ENCODE results near the gene SPIRE1.

Gene SPIRE1

DNA sequence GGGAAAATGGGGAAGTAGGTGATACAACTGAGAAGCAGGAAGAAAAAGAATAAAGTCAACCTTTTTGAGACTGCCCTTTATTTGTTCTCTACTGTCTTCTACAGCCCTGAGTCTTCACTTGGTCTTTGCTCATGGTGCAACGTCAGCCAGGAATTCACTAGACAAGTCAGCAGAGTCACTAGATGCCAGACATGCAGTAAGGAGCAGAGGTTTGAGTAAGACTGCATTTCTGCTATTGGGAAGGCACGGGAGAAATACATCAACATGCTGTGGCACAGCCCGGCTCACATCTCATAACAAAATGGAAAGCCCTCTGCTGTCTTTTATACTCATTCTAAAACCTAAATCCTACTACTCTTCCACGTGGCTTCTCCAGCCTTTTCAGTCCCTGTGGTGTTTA, 183.0 kb downstream of the SPIRE1 start:
- no peak overlapping the region for H3K4me3 ChIP-seq (ENCODE audit: low read length)
- TF ChIP-seq, protein P1, sequence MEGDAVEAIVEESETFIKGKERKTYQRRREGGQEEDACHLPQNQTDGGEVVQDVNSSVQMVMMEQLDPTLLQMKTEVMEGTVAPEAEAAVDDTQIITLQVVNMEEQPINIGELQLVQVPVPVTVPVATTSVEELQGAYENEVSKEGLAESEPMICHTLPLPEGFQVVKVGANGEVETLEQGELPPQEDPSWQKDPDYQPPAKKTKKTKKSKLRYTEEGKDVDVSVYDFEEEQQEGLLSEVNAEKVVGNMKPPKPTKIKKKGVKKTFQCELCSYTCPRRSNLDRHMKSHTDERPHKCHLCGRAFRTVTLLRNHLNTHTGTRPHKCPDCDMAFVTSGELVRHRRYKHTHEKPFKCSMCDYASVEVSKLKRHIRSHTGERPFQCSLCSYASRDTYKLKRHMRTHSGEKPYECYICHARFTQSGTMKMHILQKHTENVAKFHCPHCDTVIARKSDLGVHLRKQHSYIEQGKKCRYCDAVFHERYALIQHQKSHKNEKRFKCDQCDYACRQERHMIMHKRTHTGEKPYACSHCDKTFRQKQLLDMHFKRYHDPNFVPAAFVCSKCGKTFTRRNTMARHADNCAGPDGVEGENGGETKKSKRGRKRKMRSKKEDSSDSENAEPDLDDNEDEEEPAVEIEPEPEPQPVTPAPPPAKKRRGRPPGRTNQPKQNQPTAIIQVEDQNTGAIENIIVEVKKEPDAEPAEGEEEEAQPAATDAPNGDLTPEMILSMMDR (conservative IDR thresholded peaks at IDR 0.05; ENCODE audit: low read length): no peak
- DNase-seq (ENCODE audit: low read depth): peak; percentile 9

DNA sequence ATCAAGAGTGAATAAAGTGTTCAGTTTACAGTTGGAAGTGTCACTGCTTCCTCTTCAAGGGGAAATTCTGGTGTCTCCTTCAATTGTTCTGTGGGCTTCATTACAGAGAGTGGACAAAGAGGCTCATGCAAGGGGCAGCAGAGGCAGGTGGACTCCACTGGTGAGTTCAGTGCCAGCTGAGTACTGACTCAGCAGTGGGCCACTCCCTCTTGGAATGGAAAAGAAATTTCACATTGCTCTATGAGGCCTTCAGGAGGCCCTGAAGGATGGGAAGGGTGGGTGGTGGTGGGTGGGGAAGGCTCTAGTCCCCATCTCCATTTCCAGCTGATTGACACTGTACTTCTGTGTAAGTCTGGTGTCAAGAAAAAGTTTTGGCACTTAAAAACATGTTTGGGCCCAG, 183.8 kb downstream of the SPIRE1 start:
- DNase-seq (ENCODE audit: low read depth): no peak
- no peak overlapping the region for H3K4me3 ChIP-seq (ENCODE audit: low read length)
- TF ChIP-seq, protein P1 (conservative IDR thresholded peaks at IDR 0.05; ENCODE audit: low read length): no peak

DNA sequence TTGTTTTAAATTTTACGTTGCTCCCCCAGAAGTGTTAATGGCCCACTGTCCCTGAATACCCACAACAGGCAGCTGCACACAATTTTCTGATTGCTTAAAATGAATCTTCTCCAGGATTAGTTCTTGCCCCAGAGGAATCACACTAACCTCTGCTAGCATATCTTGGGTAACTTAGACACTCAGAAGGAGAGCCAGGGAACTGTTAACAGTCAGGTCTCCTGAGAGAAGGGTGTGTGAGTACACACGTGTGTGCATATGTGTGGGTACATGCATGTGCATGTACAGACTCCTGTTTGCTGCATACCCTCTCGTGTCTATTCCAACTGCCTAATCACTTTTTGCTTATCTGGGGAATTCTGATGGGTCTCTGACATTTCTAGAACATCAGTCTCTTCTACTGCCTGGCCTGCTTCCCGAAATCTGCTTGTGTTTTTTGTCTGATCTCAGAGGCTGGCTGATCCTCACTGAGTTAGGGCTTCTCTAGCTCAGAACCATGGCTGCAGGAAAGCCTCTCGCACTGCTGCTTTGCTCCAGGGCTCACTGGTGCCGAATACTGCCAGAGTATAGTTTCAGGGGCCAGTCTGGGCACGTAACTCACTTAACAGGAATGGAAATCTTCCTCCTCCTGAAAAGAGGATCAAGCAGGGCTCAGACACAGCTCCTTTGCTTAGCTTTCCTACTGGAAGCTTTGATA, 187.4 kb downstream of the SPIRE1 start:
- H3K4me3 ChIP-seq (ENCODE audit: low read length): no peak overlapping the region
- TF ChIP-seq, protein P1 (conservative IDR thresholded peaks at IDR 0.05; ENCODE audit: low read length): no peak
- no peak for DNase-seq (ENCODE audit: low read depth)

DNA sequence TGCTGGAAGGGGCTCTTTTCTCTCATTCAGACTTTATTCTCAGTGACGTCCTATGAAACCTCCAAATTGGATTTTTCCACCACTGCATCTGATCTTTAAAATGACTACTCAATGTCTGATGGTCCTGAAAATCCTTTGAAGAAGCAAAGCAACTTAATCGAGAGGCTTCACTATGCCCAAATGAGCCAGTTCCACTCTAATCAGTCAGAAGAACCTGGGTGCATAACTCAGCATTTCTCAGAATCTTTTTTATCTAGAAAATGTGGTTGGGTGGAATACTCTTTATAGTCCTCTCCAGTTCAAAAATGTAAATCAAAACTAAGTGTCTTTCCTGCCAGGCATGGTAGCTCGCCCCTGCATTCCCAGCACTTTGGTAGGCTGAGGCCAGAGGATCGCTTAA, 189.5 kb downstream of the SPIRE1 start:
- no peak overlapping the region for H3K4me3 ChIP-seq (ENCODE audit: low read length)
- TF ChIP-seq, protein P1 (conservative IDR thresholded peaks at IDR 0.05; ENCODE audit: low read length): no peak
- no peak for DNase-seq (ENCODE audit: low read depth)

GRCh38 chr18:12464731-12465130, 193.2 kb downstream of the SPIRE1 start:
- no peak for DNase-seq (ENCODE audit: low read depth)
- TF ChIP-seq, protein P1 (conservative IDR thresholded peaks at IDR 0.05; ENCODE audit: low read length): no peak
- no peak overlapping the region for H3K4me3 ChIP-seq (ENCODE audit: low read length)

DNA sequence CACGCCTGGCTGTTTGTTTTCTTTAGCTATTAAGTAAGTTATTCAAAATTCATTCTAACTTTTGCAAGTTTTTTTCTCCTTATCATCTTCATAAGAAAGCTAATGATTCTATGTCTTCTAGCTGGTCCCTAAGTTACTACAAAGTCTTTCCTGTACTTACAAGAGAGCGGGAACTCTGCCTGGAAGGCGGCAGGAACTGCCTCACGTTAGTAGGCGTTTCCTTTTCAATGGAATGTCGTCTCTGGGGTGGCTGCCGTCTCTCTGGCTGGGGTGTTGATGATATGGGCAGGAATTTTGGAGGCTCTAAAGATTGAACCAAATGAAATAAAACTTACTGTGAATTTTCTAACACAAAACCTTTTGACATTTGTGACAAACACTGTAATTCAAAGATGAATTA, 194.7 kb downstream of the SPIRE1 start:
- no peak for DNase-seq (ENCODE audit: low read depth)
- TF ChIP-seq, protein P1 (conservative IDR thresholded peaks at IDR 0.05; ENCODE audit: low read length): no peak
- no peak overlapping the region for H3K4me3 ChIP-seq (ENCODE audit: low read length)

DNA sequence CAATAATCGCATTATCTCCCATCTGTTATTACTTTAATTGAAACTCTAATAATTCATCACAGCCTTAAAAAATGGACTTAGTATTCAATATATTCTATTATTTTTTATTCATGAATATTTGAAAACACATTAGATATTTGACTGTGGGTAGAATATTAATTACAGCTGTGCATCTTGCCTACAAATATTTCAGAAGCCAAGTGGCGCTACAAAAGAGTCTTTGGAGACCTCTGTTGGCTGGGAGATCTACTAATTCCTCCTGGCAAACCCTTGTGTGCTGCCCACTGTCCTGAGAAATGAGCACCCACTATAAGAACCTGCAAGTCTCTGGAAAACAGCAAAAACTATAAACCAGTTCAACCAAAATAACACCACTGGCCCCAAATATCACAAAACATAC, 195.7 kb downstream of the SPIRE1 start:
- no peak overlapping the region for H3K4me3 ChIP-seq (ENCODE audit: low read length)
- TF ChIP-seq, protein P1 (conservative IDR thresholded peaks at IDR 0.05; ENCODE audit: low read length): 0 out of 2 replicates have a peak, but pooled peaks have one; percentile 8
- DNase-seq (ENCODE audit: low read depth): no peak

Data from AG10803 (cell line).